ENCODE results near the gene ZC3H8. TPM values are rescaled to one million over a fixed set of nuclear protein-coding genes. Genes with fewer than 3 reads are reported as not detected.

The ZC3H8 gene
- total RNA-seq, 1 donor from 2014 or later = 7.5 TPM

DNA sequence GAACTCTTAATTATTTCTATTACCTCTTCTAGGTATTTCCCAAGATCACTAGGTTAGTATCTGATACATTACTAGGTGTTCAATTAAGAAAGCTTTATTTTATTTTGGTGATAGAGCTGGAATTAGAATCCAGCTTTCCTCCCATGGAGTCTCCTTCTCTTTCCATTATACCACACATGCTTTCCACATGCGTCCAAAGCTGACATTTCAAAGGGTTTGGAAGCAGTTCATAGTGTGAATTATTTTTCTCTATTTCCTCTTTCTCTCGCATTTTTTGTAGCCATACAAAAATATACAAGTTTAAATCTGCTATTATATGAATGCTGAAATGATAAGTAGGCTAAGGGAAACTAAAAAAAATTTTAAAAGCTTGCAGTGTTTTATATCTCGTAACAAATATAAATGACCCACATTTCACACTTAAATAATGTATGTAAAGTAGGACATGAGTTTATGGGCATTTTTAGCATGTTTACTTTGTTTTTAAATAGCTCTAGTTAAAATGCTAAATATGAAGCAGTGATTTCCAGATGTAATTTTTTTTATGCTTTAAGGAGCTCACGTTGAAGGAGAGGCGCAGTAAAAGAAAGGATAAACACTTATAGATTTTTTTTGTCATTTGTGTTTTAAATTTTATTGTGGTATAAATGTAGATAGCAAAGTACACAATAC, 40.7 kb upstream of the ZC3H8 start:
- Histone ChIP-seq H3K4me1 (ENCODE audit: insufficient read depth, low read length) (peaks cover 2% of the 10 kb centered on the region), H3K4me3 (ENCODE audit: insufficient read depth, low read depth, low read length) (no peak overlapping the region), H3K79me2 (ENCODE audit: insufficient read depth, low read length) (no peaks in the 10 kb centered on the region), H4K20me1 (ENCODE audit: insufficient read depth, low read length) (no peaks in the 10 kb centered on the region), H3K36me3 (ENCODE audit: insufficient read depth, low read length) (no peaks in the 10 kb centered on the region), H3K4me2 (ENCODE audit: low read length) (no peak overlapping the region), H3K9ac (ENCODE audit: low read length) (no peak overlapping the region), H3K27me3 (ENCODE audit: insufficient read depth, low read length) (no peaks in the 10 kb centered on the region), H2AFZ (ENCODE audit: low read depth, low read length) (no peak overlapping the region), H3K27ac (ENCODE audit: low read depth, low read length) (no peak overlapping the region), H3K9me3 (ENCODE audit: insufficient read depth, low read depth, low read length) (no peaks in the 10 kb centered on the region)
- FAIRE-seq (no peak), DNase-seq (ENCODE audit: low read depth) (no peak)
- Mint-ChIP-seq H3K4me3 (ENCODE audit: unreplicated experiment) (no peak overlapping the region), H3K27ac (ENCODE audit: unreplicated experiment) (no peak overlapping the region), H3K27me3 (ENCODE audit: low read depth, unreplicated experiment) (no peaks in the 10 kb centered on the region), H3K36me3 (ENCODE audit: low read depth, unreplicated experiment) (peaks cover 2% of the 10 kb centered on the region), H3K4me1 (ENCODE audit: low read depth, unreplicated experiment) (peaks cover under 1% of the 10 kb centered on the region), H3K9me3 (ENCODE audit: unreplicated experiment) (peaks cover 2% of the 10 kb centered on the region)
- TF ChIP-seq EZH2 (IDR thresholded peaks at IDR 0.05; ENCODE audit: insufficient read depth, low read length) = no peak
- TF ChIP-seq, protein P1, sequence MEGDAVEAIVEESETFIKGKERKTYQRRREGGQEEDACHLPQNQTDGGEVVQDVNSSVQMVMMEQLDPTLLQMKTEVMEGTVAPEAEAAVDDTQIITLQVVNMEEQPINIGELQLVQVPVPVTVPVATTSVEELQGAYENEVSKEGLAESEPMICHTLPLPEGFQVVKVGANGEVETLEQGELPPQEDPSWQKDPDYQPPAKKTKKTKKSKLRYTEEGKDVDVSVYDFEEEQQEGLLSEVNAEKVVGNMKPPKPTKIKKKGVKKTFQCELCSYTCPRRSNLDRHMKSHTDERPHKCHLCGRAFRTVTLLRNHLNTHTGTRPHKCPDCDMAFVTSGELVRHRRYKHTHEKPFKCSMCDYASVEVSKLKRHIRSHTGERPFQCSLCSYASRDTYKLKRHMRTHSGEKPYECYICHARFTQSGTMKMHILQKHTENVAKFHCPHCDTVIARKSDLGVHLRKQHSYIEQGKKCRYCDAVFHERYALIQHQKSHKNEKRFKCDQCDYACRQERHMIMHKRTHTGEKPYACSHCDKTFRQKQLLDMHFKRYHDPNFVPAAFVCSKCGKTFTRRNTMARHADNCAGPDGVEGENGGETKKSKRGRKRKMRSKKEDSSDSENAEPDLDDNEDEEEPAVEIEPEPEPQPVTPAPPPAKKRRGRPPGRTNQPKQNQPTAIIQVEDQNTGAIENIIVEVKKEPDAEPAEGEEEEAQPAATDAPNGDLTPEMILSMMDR (IDR thresholded peaks at IDR 0.05; ENCODE audit: insufficient read depth, low read depth, low read length) = no peak

DNA sequence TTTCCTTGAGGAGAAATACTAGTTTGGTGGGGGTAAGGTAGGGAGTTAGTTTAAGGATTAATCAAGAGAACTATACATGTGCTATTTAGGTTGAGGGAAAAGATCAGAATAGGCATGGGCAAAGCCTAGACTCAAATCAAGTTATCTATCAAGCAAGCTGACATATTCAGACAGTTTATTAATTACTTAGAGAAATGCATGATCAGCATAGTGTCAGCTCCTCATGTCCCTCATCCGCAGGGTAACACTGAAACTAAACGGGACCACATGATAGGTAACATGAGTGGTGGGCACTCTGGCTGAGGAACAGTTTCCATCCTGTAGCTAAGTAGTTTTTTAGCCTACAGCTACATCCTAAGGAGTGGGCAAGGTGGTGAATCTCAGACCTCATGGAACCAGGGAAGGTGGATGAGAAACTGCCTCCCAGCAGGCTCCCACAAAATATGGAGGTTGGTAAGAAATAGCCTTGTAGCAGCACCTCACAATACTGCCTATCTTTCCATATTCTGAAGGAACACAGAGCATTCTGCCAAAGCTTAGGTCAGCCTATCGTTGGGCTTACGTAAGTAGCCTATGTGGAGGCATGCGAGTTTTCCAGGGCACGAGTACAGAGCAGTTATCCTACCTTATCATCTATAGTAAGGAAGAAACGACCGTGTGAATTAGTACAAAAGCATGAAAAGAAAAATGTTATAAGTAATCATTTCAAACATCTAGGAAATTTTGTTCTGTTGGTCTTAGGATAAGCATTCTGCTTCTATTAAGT, 39.0 kb upstream of the ZC3H8 start:
- H2AFZ ChIP-seq (ENCODE audit: low read depth, low read length) = no peak overlapping the region
- peak; percentile 4 for DNase-seq (ENCODE audit: low read depth)
- Mint-ChIP-seq H3K36me3 (ENCODE audit: low read depth, unreplicated experiment) (no peaks in the 10 kb centered on the region), H3K9me3 (ENCODE audit: unreplicated experiment) (peaks cover 2% of the 10 kb centered on the region), H3K27ac (ENCODE audit: unreplicated experiment) (no peak overlapping the region), H3K4me3 (ENCODE audit: unreplicated experiment) (no peak overlapping the region), H3K4me1 (ENCODE audit: low read depth, unreplicated experiment) (no peaks in the 10 kb centered on the region), H3K27me3 (ENCODE audit: low read depth, unreplicated experiment) (no peaks in the 10 kb centered on the region)
- H3K9ac ChIP-seq (ENCODE audit: low read length) = no peak overlapping the region
- no peaks in the 10 kb centered on the region for H3K9me3 ChIP-seq (ENCODE audit: insufficient read depth, low read depth, low read length)
- FAIRE-seq = no peak
- no peak for TF ChIP-seq EZH2 (IDR thresholded peaks at IDR 0.05; ENCODE audit: insufficient read depth, low read length)
- TF ChIP-seq, protein P1 (IDR thresholded peaks at IDR 0.05; ENCODE audit: insufficient read depth, low read depth, low read length) = no peak
- no peak overlapping the region for H3K27ac ChIP-seq (ENCODE audit: low read depth, low read length)
- H4K20me1 ChIP-seq (ENCODE audit: insufficient read depth, low read length) = no peaks in the 10 kb centered on the region
- no peak overlapping the region for H3K4me3 ChIP-seq (ENCODE audit: insufficient read depth, low read depth, low read length)
- no peaks in the 10 kb centered on the region for H3K36me3 ChIP-seq (ENCODE audit: insufficient read depth, low read length)
- H3K4me2 ChIP-seq (ENCODE audit: low read length) = no peak overlapping the region
- no peaks in the 10 kb centered on the region for H3K79me2 ChIP-seq (ENCODE audit: insufficient read depth, low read length)
- H3K27me3 ChIP-seq (ENCODE audit: insufficient read depth, low read length) = no peaks in the 10 kb centered on the region
- no peaks in the 10 kb centered on the region for H3K4me1 ChIP-seq (ENCODE audit: insufficient read depth, low read length)

DNA sequence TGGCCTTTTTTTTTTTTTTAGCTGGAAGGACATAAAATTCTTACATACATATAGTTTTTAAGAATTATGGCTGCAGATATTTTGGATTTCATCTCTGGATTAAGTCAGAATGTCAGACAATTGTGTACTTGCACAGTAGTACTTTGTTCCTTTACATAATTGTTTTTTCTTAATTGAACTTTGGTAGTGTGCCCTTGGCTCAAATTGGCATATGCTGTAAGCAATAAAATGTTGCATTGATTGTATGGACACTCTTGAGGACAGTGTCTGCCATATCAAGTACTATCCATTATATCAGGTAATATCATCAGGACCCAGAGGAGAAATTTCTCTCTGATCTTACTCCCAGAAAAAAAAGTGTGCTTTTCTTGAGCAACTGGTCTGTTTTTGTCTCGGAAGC, 35.8 kb upstream of the ZC3H8 start:
- Histone ChIP-seq H3K79me2 (ENCODE audit: insufficient read depth, low read length) (no peaks in the 10 kb centered on the region), H3K4me1 (ENCODE audit: insufficient read depth, low read length) (no peaks in the 10 kb centered on the region), H3K27ac (ENCODE audit: low read depth, low read length) (no peak overlapping the region), H2AFZ (ENCODE audit: low read depth, low read length) (no peak overlapping the region), H4K20me1 (ENCODE audit: insufficient read depth, low read length) (no peaks in the 10 kb centered on the region), H3K9ac (ENCODE audit: low read length) (no peak overlapping the region), H3K4me2 (ENCODE audit: low read length) (no peak overlapping the region), H3K4me3 (ENCODE audit: insufficient read depth, low read depth, low read length) (no peak overlapping the region), H3K27me3 (ENCODE audit: insufficient read depth, low read length) (no peaks in the 10 kb centered on the region), H3K36me3 (ENCODE audit: insufficient read depth, low read length) (no peaks in the 10 kb centered on the region), H3K9me3 (ENCODE audit: insufficient read depth, low read depth, low read length) (no peaks in the 10 kb centered on the region)
- DNase-seq (ENCODE audit: low read depth) (no peak), FAIRE-seq (no peak)
- Mint-ChIP-seq H3K4me1 (ENCODE audit: low read depth, unreplicated experiment) (no peaks in the 10 kb centered on the region), H3K4me3 (ENCODE audit: unreplicated experiment) (no peak overlapping the region), H3K27ac (ENCODE audit: unreplicated experiment) (no peak overlapping the region), H3K9me3 (ENCODE audit: unreplicated experiment) (peaks cover 2% of the 10 kb centered on the region), H3K36me3 (ENCODE audit: low read depth, unreplicated experiment) (no peaks in the 10 kb centered on the region), H3K27me3 (ENCODE audit: low read depth, unreplicated experiment) (no peaks in the 10 kb centered on the region)
- TF ChIP-seq EZH2 (IDR thresholded peaks at IDR 0.05; ENCODE audit: insufficient read depth, low read length) = no peak
- TF ChIP-seq, protein P1 (IDR thresholded peaks at IDR 0.05; ENCODE audit: insufficient read depth, low read depth, low read length) = no peak

Data from astrocyte (in vitro differentiated cells and primary cell).